GM21619 (cell line): ENCODE data around the gene ECPAS.
"Not testable (repeated sequence)": the region's sequence is repeated elsewhere in the genome, so short reads cannot be mapped to it uniquely, and the experiment has no call there.

Source experiments
- ATAC-seq: cut with Tn5 transposase; IDR thresholded peaks from one replicate; pipeline ENCODE4 v1.9.1; 2021; ENCODE audit not compliant: unreplicated experiment

The ECPAS gene, protein sequence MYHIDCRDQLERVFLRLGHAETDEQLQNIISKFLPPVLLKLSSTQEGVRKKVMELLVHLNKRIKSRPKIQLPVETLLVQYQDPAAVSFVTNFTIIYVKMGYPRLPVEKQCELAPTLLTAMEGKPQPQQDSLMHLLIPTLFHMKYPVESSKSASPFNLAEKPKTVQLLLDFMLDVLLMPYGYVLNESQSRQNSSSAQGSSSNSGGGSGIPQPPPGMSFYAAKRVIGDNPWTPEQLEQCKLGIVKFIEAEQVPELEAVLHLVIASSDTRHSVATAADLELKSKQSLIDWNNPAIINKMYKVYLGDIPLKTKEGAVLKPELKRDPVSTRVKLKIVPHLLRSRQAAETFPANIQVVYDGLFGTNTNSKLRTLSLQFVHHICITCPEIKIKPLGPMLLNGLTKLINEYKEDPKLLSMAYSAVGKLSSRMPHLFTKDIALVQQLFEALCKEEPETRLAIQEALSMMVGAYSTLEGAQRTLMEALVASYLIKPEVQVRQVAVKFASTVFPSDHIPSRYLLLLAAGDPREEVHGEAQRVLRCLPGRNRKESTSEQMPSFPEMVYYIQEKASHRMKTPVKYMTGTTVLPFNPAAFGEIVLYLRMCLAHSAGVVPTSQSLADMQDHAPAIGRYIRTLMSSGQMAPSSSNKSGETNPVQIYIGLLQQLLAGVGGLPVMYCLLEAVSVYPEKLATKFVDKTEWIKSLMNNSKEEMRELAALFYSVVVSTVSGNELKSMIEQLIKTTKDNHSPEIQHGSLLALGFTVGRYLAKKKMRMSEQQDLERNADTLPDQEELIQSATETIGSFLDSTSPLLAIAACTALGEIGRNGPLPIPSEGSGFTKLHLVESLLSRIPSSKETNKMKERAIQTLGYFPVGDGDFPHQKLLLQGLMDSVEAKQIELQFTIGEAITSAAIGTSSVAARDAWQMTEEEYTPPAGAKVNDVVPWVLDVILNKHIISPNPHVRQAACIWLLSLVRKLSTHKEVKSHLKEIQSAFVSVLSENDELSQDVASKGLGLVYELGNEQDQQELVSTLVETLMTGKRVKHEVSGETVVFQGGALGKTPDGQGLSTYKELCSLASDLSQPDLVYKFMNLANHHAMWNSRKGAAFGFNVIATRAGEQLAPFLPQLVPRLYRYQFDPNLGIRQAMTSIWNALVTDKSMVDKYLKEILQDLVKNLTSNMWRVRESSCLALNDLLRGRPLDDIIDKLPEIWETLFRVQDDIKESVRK (N-terminal part only)

GRCh38 chr9:111483858-111484571 lies at the start of gene ECPAS:
ECPAS (minus strand) TSS chr9:111484383; CDS start chr9:111472918, 11,465 bp downstream.
- ATAC-seq: peak; percentile 57

- ATAC-seq: no peak
Measured at GRCh38 chr9:111533099-111533790, 49.1 kb upstream of the ECPAS start.

GRCh38 chr9:111531716-111532115 lies 47.5 kb upstream of the ECPAS start:
- ATAC-seq: no peak

- no peak for ATAC-seq
Measured at GRCh38 chr9:111529787-111530186, 45.6 kb upstream of the ECPAS start.

DNA sequence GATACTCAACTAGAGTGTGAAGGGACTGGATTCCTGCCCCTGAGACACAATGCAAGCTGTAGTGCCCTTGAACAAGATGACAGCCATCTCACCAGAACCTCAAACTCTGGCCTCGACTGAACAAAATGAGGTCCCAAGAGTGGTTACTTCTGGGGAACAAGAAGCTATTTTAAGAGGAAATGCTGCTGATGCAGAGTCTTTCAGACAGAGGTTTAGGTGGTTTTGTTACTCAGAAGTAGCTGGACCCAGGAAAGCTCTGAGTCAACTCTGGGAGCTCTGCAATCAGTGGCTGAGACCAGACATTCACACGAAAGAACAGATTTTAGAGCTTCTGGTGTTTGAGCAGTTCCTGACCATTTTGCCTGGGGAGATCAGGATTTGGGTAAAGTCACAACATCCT lies 43.2 kb upstream of the ECPAS start:
- ATAC-seq: no peak

GRCh38 chr9:111525056-111525977 lies 41.1 kb upstream of the ECPAS start, which contains the start of gene ZNF483:
ZNF483 (plus strand) TSS chr9:111525179; CDS start chr9:111527396, 2,217 bp downstream.
- peak; percentile 60 for ATAC-seq

GRCh38 chr9:111524731-111525055 lies 40.5 kb upstream of the ECPAS start:
- no peak for ATAC-seq

DNA sequence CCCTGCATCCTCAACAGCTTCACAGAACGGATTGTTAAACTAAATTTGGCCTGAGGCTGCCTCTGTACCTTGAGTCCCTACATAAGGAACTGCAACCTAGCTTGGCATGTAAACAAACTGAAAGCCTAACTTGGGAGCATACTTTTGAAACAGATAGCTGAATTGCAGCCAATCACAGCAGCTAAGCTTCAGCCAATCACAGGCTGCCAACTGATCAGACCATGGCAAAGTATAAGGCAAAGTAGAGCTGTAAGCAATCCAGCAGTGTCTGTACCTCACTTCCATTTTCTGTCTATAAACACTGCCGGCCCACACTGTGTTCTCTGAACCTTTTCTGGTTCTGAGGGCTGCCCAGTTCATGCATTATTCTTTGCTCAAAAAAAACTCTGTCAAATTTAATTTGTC lies 31.9 kb upstream of the ECPAS start:
- no peak for ATAC-seq

DNA sequence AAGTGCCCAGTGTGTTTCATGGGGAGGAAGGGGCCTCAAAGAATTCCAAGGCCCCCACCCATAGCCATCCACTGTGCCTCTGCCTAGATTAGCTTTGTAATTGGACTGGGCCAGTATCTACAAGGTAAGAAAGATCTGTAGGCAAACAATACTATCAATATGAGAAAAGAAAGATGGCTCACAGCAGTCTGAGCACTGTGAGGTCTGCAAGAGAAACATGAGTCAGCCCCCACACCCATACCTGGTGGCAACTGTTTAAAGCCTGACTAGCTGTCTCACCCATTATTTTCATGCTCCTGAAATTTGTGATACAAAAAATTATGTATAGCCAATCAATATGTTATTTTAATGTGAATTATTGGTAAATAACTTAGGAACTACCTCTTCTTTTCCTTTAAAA lies 30.8 kb upstream of the ECPAS start:
- no peak for ATAC-seq

GRCh38 chr9:111511581-111511980 lies 27.4 kb upstream of the ECPAS start:
- not testable (repeated sequence) for ATAC-seq

GRCh38 chr9:111502506-111502905 lies 18.3 kb upstream of the ECPAS start:
- ATAC-seq: no peak

- ATAC-seq: no peak
Measured at GRCh38 chr9:111501648-111502047, 17.5 kb upstream of the ECPAS start.

DNA sequence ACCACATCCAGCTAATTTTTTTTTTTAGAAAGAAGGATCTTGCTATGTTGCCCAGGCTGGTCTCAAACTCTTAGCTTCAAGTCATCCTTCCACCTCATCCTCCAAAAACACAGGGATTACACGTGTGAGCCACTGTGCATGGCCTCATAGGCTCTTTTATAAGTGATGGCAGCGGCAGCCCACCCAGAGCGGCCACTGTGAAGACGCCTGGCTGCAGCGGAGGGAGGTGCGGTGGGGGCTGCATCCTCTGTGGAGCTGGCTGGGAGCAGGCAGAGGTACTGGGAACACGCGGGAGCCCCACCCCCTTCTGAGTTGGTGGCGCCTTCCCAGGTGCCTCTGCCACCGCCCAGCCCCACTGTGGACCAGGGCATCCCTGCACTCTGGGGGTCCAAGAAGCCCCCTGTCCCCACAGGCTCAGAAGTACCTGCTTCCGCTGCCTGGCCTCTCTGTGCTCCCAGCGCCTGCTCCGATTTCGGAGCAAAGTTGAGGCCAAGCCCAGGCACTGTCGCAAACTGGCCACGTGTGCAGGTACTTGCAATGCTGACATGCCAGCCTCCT lies 16.9 kb upstream of the ECPAS start:
- ATAC-seq: no peak

- not testable (repeated sequence) for ATAC-seq
Measured at GRCh38 chr9:111497196-111497595, 13.0 kb upstream of the ECPAS start.

DNA sequence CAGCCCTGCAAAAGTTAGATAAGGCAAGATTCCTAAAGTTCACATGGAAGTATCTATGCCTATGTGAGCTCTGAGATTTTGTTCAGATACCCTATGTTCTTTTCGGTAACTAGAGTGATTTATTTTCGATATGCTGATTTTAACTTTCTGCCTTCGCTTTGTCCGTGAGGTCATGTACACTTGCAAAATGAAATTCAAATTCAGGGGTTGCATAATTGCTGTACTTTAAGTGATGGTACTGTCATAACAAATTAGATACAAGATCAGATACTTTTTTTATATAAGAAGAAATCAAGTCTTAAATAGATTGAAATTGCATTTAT lies 350 bp upstream of the ECPAS start:
- peak; percentile 2 for ATAC-seq

DNA sequence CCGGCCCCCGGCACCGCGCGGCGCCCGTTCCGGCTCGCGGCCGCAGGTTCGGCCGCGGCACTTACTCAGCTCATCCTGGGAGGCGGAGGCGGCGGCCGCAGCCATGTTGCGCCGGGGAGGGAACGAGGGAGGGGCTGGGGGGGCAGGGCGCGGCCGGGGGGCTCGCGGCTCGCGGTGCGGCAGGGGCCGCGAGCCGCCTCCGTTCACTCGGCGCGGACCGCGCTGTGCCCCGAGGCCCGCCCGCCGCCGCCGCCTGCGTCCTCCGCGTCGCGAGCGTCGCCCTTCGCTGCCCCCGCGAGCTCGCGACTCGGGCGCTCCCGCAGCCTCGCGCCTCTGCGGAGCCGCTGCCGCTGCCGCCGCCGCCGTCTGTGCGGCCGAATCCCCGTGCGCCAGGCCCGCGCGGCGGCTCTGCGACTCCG lies 735 bp downstream of the ECPAS start:
- ATAC-seq: peak; percentile 29

DNA sequence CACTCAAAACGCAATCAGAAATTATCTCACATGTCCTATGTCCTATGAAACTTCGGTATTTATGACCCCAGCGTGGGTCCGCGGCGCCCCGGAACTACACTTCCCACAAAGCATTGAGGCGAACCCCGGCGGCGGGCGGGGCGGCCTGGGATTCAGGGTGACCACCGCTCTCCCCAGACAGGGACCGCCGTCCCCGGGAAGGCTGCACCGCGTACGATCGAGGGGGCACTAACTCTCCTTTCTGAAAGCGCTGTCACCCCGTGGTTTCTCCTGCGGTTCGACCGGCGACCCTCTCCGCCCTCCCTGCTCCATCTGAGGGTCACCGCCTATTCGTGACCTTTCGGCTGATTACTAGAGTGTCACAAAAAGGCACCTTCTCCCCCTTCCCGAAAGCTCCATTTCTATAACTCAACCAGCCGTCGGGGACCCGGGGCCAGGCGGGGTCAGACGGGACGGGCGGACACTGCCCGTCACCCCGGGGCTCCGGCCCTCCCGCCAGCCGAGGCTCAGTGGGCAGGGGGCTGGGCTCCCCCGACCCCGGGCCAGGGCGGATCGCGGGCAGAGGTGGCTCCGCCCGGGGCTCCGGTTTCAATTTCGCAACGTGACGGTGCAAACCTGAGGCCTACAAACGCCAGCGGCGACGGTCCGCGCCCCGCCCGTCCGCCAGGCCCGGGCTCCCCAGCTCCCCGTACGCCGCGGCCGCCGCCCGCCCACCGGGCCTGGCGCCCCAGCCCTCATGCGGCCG lies 1.3 kb downstream of the ECPAS start:
- ATAC-seq: peak; percentile 57
